Neural cell (in vitro differentiated cells): Measurements from ENCODE around the gene SLC11A1. TPM values are rescaled to one million over a fixed set of nuclear protein-coding genes. Genes with fewer than 3 reads are reported as not detected.

Source experiments
- H2AFZ ChIP-seq: fragments of 200-600, 300-800 bp; sonication (generic), shearing (Covaris generic); 2 replicates; pipeline ENCODE4 v1.6.0; 2014; ENCODE audit warnings: low read depth, mild to moderate bottlenecking, antibody characterized with exemption, low read length, moderate library complexity
- H3F3A ChIP-seq: fragments of 200-600 bp; shearing (Covaris generic); 2 replicates; pipeline ENCODE4 v1.6.1; 2016; ENCODE audit warnings: mild to moderate bottlenecking, moderate library complexity, mixed read lengths, antibody characterized with exemption, low read length; ENCODE audit not compliant: insufficient read depth, poor library complexity, severe bottlenecking
- H3K27ac ChIP-seq: fragments of 200-600, 300-800 bp; sonication (generic), shearing (Covaris generic); 2 replicates; pipeline ENCODE4 v1.5.1; 2014; ENCODE audit warnings: mild to moderate bottlenecking, low read length, moderate library complexity
- H3K27me3 ChIP-seq: fragments of 300-800, 200-600 bp; sonication (generic), shearing (Covaris generic); 2 replicates; pipeline ENCODE4 v1.6.0; 2014; ENCODE audit warnings: mild to moderate bottlenecking, low read depth, low read length, moderate library complexity; ENCODE audit not compliant: insufficient read depth
- H3K36me3 ChIP-seq: fragments of 300-800, 200-600 bp; sonication (generic), shearing (Covaris generic); 2 replicates; pipeline ENCODE4 v1.5.1; 2014; ENCODE audit warnings: mild to moderate bottlenecking, antibody characterized with exemption, low read length, moderate library complexity; ENCODE audit not compliant: insufficient read depth
- H3K4me2 ChIP-seq: fragments of 300-800, 200-600 bp; sonication (generic), shearing (Covaris generic); 2 replicates; pipeline ENCODE4 v1.6.0; 2014; ENCODE audit warnings: mild to moderate bottlenecking, low read length
- H3K4me3 ChIP-seq: fragments of 300-800, 200-600 bp; sonication (generic), shearing (Covaris generic); 2 replicates; pipeline ENCODE4 v1.5.1; 2014; ENCODE audit warnings: mild to moderate bottlenecking, low read length, moderate library complexity
- H3K79me2 ChIP-seq: fragments of 200-600 bp; shearing (Covaris generic); replicated peaks from 2 replicates; pipeline ENCODE4 v1.6.0; 2014; ENCODE audit warnings: mild to moderate bottlenecking, low read length, moderate library complexity; ENCODE audit not compliant: insufficient read depth
- H3K9ac ChIP-seq: fragments of 300-800, 200-600 bp; sonication (generic), shearing (Covaris generic); 2 replicates; pipeline ENCODE4 v1.6.1; 2016; ENCODE audit warnings: mild to moderate bottlenecking, low read length, mixed read lengths
- H3K9me2 ChIP-seq: fragments of 200-600 bp; shearing (Covaris generic); 2 replicates; pipeline ENCODE4 v1.6.1; 2016; ENCODE audit warnings: mild to moderate bottlenecking, low read length, mixed read lengths; ENCODE audit not compliant: insufficient read depth
- H3K9me3 ChIP-seq: fragments of 200-600, 300-800 bp; sonication (generic), shearing (Covaris generic); 2 replicates; pipeline ENCODE4 v1.6.1; 2016; ENCODE audit warnings: mild to moderate bottlenecking, mixed run types, low read length, moderate library complexity, mixed read lengths
- H4K20me1 ChIP-seq: fragments of 200-600 bp; shearing (Covaris generic); 2 replicates; pipeline ENCODE4 v1.6.1; 2016; ENCODE audit warnings: mild to moderate bottlenecking, mixed run types; ENCODE audit not compliant: insufficient read depth
- CTCF ChIP-seq: fragments of 450-650 bp; IDR thresholded peaks from 2 replicates; pipeline ENCODE4 v1.5.1; 2014; ENCODE audit warnings: antibody characterized with exemption, mild to moderate bottlenecking, moderate library complexity; ENCODE audit not compliant: poor library complexity, severe bottlenecking
- EP300 ChIP-seq: fragments of 450-650 bp; conservative IDR thresholded peaks from 2 replicates; pipeline ENCODE4 v1.6.1; 2014; ENCODE audit warnings: antibody characterized with exemption, mild to moderate bottlenecking, moderate library complexity; ENCODE audit not compliant: poor library complexity, severe bottlenecking
- EZH2 ChIP-seq: fragments of 200-600, 300-800 bp; shearing (Covaris generic), sonication (generic); IDR thresholded peaks from 2 replicates; pipeline ENCODE4 v1.6.1; 2014; ENCODE audit warnings: antibody characterized with exemption, low read length, borderline replicate concordance, mild to moderate bottlenecking; ENCODE audit not compliant: insufficient read depth, poor library complexity, severe bottlenecking
- MXI1 ChIP-seq: fragments of 450-650 bp; conservative IDR thresholded peaks from 2 replicates; pipeline ENCODE4 v1.6.1; 2014; ENCODE audit warnings: antibody characterized with exemption, mild to moderate bottlenecking; ENCODE audit not compliant: poor library complexity, severe bottlenecking
- POLR2AphosphoS5 ChIP-seq: IDR thresholded peaks from 2 replicates; pipeline ENCODE4 v1.6.1; 2012
- RAD21 ChIP-seq: fragments of 450-650 bp; conservative IDR thresholded peaks from 2 replicates; pipeline ENCODE4 v1.6.1; 2014; ENCODE audit warnings: antibody characterized with exemption, mild to moderate bottlenecking, moderate library complexity
- SMC3 ChIP-seq: fragments of 450-650 bp; conservative IDR thresholded peaks from 2 replicates; pipeline ENCODE4 v1.6.1; 2014; ENCODE audit warnings: antibody characterized with exemption, mild to moderate bottlenecking, moderate library complexity; ENCODE audit not compliant: poor library complexity
- TAF1 ChIP-seq: IDR thresholded peaks from 2 replicates; pipeline ENCODE4 v1.6.1; 2012; ENCODE audit warnings: low read depth
- polyA plus RNA-seq: library from polyadenylated mRNA; depleted of rRNA; stranded (reverse); fragments of >200 nt; gene quantifications from 2 replicates; pipeline ENCODE4 v1.2.3, GENCODE V29; 2014
- TF ChIP-seq, protein P1 (sequence below): IDR thresholded peaks from 2 replicates; pipeline ENCODE4 v1.6.1; 2012; ENCODE audit warnings: borderline replicate concordance

Gene SLC11A1
- polyA plus RNA-seq, 1 donor from 2014 or later, result not detected

DNA sequence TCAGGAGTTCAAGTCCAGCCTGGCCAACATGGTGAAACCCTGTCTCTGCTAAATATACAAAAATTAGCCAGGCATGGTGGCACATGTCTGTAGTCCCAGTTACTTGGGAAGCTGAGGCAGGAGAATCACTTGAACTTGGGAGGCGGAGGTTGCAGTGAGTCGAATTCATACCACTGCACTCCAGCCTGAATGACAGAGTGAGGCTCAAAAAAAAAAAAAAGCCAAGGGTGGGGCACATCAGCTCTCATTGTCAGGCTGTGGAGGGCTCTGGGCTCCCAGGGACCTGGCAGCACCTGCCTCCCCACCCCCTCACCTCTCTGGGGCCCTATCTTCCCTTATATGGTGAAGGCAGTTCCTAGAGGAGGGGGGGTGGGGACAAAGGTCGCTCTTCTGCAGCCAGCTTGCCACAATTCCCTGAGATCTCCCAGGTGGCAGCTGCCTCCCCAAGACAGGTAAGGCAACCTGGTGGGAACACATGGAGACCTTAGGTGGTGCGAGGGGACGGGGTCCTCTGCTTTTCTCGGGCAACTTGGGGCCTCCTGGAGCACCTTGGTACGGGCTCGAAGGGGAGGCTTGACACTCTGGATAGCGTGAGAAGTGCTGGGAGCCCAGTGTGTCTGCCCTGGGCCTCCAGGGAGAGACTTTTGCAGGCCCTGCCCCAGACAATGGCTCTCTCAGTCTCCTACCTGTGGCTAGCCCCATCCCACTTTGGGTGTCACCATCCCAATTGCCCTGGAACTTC, 36.8 kb downstream of the SLC11A1 start, which contains the start of gene VIL1:
TSS of gene VIL1 (plus strand) at position 407 of the 742 bp plus-strand sequence. CDS start 4,656 bp downstream, outside the sequence.
- Histone ChIP-seq H3K9me2 (no peaks in the 10 kb centered on the region), H4K20me1 (no peaks in the 10 kb centered on the region), H3K36me3 (no peaks in the 10 kb centered on the region), H3K9me3 (no peaks in the 10 kb centered on the region), H3K4me3 (no peak within 1 kb of the TSS), H3K79me2 (no peaks in the 10 kb centered on the region), H3F3A (no peaks in the 10 kb centered on the region), H3K9ac (no peak within 1 kb of the TSS), H3K27ac (no peak within 1 kb of the TSS), H3K4me2 (no peak within 1 kb of the TSS), H3K27me3 (no peaks in the 10 kb centered on the region), H2AFZ (no peak within 1 kb of the TSS)
- TF ChIP-seq SMC3 (no peak), CTCF (no peak), MXI1 (no peak), RAD21 (no peak), EZH2 (no peak)
- TF ChIP-seq, protein P1, sequence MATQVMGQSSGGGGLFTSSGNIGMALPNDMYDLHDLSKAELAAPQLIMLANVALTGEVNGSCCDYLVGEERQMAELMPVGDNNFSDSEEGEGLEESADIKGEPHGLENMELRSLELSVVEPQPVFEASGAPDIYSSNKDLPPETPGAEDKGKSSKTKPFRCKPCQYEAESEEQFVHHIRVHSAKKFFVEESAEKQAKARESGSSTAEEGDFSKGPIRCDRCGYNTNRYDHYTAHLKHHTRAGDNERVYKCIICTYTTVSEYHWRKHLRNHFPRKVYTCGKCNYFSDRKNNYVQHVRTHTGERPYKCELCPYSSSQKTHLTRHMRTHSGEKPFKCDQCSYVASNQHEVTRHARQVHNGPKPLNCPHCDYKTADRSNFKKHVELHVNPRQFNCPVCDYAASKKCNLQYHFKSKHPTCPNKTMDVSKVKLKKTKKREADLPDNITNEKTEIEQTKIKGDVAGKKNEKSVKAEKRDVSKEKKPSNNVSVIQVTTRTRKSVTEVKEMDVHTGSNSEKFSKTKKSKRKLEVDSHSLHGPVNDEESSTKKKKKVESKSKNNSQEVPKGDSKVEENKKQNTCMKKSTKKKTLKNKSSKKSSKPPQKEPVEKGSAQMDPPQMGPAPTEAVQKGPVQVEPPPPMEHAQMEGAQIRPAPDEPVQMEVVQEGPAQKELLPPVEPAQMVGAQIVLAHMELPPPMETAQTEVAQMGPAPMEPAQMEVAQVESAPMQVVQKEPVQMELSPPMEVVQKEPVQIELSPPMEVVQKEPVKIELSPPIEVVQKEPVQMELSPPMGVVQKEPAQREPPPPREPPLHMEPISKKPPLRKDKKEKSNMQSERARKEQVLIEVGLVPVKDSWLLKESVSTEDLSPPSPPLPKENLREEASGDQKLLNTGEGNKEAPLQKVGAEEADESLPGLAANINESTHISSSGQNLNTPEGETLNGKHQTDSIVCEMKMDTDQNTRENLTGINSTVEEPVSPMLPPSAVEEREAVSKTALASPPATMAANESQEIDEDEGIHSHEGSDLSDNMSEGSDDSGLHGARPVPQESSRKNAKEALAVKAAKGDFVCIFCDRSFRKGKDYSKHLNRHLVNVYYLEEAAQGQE, result no peak

GRCh38 chr2:218419630-218420216, 37.6 kb downstream of the SLC11A1 start:
- H3K9me2 ChIP-seq, result no peaks in the 10 kb centered on the region
- H4K20me1 ChIP-seq, result no peaks in the 10 kb centered on the region
- no peak overlapping the region for H2AFZ ChIP-seq
- no peak overlapping the region for H3K27ac ChIP-seq
- H3K9me3 ChIP-seq, result no peaks in the 10 kb centered on the region
- no peaks in the 10 kb centered on the region for H3K27me3 ChIP-seq
- H3K9ac ChIP-seq, result no peak overlapping the region
- no peaks in the 10 kb centered on the region for H3F3A ChIP-seq
- TF ChIP-seq TAF1 (no peak), POLR2AphosphoS5 (no peak), EZH2 (no peak), RAD21 (no peak), CTCF (no peak), MXI1 (no peak), EP300 (no peak), SMC3 (no peak)
- TF ChIP-seq, protein P1, result no peak
- no peak overlapping the region for H3K4me2 ChIP-seq
- no peaks in the 10 kb centered on the region for H3K79me2 ChIP-seq
- H3K36me3 ChIP-seq, result no peaks in the 10 kb centered on the region
- no peak overlapping the region for H3K4me3 ChIP-seq
